WI38 (cell line): ENCODE measurements around the gene PRTG.

ENCODE experiments used
- H3K4me3 ChIP-seq: 2 replicates; pipeline ENCODE4 v1.5.1; 2011; ENCODE audit warnings: low read depth, mild to moderate bottlenecking, control low read depth, low read length
- CTCF ChIP-seq: IDR thresholded peaks from 2 replicates; pipeline ENCODE4 v1.5.1; 2012; ENCODE audit warnings: low read depth, mild to moderate bottlenecking, control low read depth, low read length

Gene PRTG

DNA sequence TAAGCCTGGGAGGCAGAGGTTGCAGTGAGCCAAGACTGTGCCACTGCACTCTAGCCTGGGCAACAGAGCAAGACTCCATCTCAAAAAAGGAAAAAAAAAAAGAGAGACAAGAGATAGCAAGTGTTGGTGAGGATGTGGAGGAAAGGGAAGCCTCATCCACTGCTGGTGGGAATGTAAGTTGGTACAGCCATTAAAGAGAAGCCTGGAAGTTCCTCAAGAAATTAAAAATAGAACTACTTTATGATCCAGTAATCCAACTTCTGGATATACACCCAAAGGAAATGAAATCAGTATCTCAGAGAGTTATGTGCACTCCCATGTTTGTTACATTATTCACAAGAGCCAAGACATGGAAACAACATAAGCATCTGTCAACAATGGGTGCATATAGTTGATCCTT lies 169.7 kb downstream of the PRTG start:
- TF ChIP-seq CTCF: no peak
- H3K4me3 ChIP-seq: no peak overlapping the region

DNA sequence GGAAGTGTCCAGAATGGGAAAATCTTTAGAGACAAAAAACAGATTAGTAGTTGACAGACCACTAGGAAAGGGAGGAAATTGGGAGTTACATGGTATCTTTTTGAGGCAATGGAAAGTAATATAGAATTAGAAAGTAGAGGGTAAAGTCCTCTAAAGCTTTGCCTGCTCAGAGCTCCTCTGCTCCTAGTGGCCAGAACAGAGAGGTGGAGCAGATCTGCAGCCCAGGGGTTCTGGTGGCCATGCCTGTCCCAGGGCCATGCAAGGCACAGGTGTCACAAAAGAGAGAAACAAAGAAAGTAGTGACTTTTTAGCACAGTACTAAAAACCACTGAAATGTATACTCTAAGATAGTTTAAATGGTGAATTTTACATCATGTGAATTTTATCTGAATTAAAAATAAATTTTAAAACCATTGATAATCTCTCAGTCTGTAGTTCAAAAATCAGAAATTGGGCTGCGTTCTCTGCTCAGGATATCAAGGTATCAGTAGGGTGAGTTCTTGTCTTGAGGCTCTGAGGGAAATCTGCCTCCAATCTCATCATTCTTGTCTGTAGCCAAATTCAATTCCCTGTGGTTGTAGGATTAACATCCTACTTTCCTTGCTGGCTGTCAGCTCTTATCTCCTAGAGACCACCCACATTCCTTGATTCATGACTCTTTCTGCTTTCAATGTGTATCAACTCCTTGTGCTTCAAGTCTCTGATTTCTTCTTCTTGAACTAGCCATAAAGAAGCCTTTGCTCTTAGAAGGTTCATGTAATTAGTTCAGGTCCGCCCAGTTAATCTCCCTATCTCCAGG lies 178.4 kb downstream of the PRTG start:
- 0 out of 2 replicates have a peak, but pooled peaks have one; percentile 8 for TF ChIP-seq CTCF
- H3K4me3 ChIP-seq: no peak overlapping the region

DNA sequence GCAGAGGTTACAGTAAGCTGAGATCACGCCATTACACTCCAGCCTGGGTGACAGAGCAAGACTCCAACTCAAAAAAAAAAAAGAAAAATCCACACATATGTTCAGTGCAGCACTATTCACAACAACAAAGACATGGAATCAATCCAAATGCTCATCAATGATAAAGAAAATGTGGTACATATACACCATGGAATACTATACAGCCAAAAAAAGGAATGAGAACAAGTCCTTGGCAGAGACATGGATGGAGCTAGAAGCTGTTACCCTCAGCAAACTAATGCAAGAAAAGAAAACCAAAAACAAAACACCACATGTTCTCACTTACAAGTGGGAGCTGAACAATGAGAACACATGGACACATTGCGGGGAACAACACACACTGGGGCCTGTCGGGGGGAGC lies 180.4 kb downstream of the PRTG start:
- no peak overlapping the region for H3K4me3 ChIP-seq
- TF ChIP-seq CTCF: no peak
